Hypothalamus (tissue), 51 donors: ENCODE results near the gene PDE1A.
"Not testable (repeated sequence)": the region's sequence is repeated elsewhere in the genome, so short reads cannot be mapped to it uniquely, and the experiment has no call there.

Experiments
- DNase-seq, 51 donors: peaks; one replicate each; lab custom pipeline; 2025; lab: John Stamatoyannopoulos, UW

PDE1A gene

DNA sequence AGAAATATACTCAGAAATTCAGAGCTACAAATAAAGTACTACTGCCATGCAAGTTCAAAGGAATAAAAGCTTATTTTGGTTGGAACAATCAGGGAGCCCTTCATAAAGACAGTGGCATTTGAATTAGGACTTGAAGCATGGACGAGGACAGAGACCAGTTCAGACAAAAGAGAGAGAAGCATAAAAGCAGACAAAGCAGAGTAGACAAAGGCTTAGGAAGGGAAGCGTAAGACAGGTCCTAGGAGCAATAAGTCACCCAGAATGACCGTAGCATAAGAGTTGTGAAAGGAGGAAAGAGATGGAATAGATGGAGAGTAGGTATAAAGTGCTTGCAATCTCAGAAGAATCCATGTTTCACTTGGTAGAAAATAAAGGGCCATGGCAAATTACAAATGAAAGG is 14.0 kb downstream of the PDE1A start:
- DNase-seq = no peak

DNA sequence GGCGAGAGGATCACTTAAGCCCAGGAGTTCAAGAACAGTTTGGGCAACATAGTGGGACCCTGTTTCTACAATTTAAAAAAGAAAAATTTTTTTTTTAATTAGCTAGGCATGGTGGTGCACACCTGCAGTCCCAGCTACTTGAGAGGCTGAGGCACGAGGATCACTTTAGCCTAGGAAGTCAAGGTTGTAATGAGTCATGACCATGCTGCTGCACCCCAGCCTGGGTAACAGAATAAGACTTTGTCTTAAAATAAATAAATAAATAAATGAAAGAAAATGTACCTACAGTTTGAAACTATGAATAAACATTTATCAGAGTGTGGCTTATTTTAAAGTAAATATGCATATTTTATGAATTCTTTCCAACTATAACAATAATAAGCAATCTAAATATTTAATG is 16.7 kb downstream of the PDE1A start:
- no peak for DNase-seq

DNA sequence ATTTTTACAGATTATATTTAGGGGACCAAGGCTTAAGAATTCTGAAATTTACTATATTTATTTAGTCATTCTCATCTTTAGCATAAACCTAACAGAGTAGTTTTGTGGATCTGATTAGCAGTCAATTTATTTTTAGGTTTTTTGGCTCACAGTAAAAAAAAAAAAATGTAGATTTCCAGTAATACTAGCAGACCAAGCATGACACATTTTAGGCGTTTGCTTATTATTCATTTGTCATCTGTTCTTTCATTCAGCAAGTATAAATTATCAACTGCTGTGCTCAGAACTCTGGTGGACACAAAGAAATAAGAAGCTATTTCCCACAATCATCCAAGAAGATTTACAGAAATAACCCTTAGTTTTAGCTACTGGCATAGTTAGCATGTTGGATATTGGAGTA is 20.6 kb downstream of the PDE1A start:
- DNase-seq = no peak

DNA sequence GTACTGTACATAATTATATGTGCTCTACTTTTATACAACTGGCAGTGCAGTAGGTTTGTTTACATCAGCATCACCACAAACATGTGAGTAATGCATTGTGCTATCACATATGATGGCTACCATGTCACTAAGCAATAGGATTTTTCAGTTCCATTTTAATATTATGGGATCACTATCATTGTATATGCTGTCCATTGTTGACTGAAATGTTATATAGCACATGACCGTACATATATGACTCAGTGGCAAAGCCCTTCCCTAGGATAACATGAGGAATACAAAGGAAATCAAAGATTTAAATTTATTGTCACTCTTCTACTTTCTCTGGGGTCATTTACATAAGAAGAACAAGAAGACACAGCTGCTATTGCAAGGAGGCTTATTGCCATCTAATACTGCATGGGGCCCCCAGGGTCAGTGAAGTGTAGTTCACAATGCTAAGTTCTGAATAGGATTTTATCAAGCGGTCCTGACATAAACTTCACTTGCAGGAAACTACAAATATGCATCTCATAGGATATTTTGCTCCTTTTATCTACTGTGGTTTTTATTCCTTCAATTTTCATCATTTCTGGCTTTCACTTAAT is 21.8 kb downstream of the PDE1A start:
- DNase-seq = no peak

DNA sequence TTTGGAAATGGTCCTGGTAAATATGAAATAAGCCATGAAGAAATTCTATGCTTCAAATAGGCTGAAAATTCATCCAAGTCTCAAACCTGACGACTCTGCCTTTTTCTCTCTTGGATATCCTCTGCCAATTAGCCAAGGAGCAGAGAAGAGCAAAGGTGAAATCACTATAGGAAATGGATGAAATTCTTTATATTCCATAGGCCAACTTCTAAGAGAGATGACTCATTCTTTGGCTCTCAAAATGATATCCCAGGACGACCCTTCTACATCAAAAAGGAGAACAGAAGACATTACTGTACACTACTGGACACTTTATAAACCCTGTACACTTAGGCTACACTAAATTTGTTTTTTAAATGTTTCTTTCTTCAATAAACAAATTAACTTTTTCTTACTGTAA is 22.7 kb downstream of the PDE1A start:
- no peak for DNase-seq

DNA sequence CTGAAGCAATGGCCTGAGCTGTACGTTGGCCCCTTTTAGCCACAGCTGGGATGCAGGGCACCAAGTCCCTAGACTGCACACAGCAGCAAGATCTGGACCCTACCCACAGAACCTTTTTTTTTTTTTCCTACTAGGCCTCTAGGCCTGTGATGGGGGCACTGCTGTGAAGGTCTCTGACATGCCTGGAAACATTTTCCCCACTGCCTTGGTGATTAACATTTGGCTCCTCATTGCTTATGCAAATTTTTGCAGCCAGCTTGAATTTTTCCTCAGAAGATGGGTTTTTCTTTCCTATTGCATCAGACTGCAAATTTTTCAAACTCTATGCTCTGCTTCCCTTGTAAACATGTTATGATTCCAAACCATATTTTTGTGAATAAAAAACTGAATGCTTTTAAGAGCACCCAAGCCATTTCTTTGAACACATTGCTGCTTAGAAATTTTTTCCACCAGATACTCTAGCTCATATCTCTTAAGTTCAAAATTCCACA is 33.5 kb downstream of the PDE1A start:
- DNase-seq = no peak

DNA sequence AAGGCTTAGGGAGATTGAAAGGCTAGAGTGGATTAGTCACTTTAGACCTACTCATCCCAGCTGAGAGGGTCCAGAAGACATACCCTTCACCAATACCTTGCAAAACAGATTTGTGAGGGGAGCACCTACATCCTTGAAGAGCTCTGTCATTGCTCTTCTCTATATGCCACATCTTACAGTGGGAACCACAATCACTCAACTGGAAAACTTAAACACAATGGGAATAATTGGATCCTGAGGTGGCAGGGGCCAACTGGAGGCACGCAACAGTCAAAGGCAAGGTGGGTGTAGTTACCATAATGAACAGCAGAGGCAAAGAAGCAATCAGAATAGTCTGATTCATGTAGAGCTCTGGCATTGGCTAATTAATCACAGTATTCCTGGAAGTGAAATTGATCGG is 35.4 kb downstream of the PDE1A start:
- DNase-seq = no peak

DNA sequence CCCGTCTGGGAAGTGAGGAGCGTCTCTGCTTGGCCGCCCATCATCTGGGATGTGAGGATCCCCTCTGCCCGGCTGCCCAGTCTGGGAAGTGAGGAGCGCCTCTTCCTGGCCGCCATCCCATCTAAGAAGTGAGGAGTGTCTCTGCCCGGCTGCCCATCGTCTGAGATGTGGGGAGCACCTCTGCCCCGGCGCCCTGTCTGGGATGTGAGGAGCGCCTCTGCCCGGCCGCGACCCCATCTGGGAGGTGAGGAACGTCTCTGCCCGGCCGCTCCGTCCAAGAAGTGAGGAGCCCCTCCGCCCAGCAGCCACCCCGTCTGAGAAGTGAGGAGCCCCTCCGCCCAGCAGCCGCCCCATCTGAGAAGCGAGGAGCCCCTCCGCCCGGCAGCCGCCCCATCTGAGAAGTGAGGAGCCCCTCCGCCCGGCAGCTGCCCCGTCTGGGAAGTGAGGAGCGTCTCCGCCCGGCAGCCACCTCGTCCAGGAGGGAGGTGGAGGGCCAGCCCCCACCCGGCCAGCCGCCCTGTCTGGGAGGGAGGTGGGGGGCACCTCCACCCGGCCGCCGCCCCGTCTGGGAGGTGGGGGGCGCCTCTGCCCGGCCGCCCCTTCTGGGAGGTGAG is 40.5 kb downstream of the PDE1A start:
- not testable (repeated sequence) for DNase-seq

DNA sequence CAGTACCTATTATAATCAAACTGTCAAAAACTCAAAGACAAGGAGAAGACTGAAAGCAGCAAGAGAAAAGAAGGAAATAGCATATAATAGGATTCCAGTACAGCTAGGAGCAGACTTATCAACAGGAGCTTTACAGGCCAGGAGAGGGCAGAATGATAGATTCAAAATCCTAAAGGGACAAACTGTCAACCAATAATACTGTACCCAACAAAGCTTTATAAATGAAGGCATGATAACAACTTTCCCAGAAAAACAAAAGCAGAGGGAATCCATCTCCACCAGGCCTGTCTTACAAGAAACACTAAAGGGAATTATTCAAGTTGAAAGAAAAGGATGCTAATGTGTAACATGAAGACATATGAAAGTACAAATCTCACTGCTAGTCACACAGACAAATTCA is 42.0 kb downstream of the PDE1A start:
- no peak for DNase-seq

DNA sequence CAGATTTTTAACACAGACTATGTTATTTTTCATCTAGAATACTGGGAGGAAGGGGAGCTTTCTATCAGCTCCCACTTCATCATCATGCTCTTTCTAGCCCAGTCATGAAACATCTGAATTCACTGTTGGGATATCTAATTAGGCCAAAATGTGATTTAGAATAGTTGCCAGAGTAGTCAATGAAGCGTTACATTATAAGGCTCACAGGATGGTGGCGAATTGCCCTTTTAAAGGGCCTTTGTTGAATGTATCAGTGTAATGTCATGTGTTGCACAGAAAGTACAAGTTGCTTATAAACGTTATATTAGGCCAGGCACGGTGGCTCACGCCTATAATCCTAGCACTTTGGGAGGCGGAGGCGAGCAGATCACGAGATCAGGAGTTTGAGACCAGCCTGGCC is 45.6 kb downstream of the PDE1A start:
- DNase-seq = no peak

DNA sequence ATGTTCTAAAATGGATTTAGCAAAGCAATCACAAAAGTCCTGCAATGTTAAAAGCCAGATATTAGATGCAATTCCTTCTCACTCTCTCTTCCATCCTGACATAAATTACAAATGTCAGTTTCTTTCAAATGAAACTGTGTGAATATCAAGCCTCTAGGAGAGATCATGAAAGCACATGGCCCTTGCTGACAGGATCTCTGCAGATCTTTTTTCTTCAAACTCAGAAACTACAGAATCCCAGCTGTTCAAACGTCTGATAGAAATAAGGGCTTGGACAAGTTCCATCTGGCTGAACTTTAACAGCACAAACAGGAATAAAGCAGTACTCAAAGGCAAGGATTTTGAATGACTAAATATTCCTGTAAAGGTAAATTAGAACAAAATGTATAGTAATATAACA is 47.6 kb downstream of the PDE1A start:
- no peak for DNase-seq

DNA sequence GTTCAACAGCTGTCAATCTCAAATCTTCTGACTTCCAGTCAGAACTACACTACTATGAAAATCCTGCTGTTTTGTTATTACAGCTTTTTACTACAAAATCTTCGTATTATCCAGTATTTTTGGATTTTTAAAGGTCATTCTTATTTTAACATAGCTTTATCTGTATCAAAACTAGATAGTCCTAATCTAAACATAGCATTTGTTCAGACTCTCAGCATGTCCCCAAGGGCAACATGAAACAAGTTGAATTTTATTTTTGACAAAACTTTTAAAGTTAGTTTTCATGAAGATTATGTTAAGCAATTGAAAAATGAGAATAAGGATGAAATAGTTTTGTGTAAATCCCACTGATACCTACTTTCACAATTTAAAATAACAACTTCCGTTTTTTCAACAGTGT is 48.1 kb downstream of the PDE1A start:
- DNase-seq = no peak

DNA sequence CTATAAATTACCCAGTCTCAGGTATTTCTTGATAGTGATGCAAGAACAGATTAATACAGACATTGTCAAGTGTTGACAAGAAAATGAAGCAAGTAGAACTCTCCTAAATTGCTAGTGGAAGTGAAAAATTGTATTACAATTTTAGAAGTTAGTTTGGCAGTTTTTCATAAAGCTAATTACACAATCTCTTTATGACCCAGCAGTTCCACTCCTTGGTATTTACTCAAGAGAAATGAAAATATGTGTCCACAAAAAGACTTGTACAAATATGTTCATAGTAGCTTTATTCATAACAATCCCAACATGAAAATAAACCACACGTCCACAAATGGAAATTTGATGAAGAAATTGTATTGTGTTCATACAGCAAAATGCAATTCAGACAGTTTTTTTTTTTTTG is 49.4 kb downstream of the PDE1A start:
- no peak for DNase-seq

DNA sequence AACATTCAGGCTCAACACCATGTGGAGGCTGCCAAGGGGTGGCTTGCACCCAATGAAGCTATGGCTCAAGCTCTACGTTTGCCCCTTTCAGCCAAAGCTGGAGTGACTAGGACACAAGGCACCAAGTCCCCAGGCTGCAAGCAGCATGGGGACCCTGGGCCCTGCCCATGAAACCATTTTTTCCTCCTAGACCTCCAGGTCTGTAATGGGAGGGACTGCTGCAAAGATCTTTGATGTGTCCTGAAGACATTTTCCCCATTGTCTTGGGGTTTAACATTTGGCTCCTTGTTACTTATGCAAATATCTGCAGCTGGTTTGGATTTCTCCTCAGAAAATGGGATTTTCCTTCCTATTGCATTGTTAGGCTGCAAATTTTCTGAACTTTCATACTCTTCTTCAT is 51.0 kb downstream of the PDE1A start:
- DNase-seq = no peak

DNA sequence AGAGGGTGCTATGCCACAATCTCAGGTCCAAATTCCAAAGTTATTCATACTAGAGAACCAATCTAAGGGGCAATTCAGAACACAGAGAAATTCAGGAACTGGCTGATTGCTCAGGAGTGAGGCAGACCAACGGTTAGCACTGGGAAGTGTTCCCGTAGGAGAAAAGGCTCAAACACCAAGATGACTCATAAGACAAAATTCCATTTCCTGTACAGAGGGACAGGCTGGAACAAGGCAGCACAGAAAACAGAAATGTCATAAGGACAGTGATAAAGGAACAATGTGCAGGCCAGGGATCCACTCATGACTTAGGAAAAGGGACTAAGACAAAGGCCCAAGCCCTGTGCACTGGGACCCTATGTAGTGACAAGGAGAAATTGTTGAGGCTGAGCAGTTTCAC is 54.2 kb downstream of the PDE1A start:
- no peak for DNase-seq

DNA sequence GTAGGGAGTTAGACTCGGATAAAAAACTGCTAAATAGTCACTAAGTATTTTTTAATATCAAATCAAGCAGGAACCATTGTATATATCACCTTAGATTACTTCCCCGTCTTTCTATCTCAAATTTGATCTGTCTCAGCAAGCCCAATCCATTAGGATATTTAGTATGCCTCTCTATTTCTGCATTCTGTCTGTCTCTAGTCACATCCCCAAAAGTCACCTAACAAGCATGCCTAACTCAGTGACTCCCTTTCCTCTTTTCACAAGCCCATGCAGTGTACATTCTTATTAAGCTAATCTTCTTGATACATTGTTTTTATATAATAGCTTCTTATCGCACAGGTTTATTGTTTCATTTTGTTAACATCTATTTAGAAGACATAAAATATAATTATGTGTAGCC is 57.8 kb downstream of the PDE1A start:
- DNase-seq = no peak

DNA sequence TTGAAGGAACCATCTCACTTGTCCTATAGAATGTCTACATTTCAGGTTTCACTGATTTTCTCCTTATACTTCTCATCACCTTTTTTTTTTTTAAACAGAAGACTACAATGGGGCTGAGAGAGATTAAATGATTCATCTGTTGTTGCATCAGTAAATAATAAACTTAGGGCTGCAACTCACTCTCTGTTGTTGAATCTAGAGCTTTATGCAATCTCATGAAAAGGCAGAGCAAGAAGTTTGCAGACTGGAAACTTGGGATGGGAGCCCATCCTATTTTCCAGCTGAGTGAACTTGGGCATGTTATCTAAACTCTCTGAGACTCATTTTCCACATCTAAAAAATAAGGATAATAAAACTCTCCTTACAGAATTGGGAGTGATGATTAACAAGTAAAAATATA is 58.4 kb downstream of the PDE1A start:
- DNase-seq = no peak

DNA sequence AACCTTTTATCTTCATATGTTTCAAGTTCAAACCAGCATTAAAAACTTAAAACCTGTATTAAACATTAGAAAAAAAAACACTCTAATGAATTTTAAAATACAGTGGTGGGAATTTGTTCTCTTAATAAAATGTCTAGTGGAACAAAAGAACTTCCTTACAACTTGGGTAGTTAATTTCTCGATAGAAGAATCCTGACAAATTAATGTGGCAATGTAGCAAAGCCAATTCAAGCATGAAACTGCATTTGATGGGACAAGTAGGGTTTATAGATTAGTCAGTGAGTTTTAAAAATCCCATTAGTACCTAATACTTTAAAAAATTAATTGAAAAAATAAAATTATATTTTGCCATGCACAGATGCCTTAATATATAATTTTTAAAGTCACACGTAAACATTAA is 59.4 kb downstream of the PDE1A start:
- no peak for DNase-seq

DNA sequence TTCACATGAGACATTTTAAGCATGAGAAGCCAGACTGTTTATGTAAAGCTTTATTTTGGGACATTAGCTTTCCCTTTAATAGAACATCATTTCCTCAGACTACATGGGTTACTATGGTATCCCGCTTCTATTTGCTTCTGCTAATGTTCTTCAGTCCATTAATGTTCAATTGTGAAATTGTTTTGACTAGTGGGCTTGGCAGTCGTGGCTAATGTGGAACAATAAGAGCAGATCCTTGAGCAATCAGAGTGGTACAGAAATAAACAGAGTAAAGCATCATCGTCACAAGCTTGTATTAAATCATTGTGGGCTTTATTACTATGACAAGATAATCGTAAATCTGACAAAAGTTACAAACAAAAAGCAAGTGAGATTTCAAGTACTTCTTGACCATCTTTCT is 60.2 kb downstream of the PDE1A start:
- no peak for DNase-seq

DNA sequence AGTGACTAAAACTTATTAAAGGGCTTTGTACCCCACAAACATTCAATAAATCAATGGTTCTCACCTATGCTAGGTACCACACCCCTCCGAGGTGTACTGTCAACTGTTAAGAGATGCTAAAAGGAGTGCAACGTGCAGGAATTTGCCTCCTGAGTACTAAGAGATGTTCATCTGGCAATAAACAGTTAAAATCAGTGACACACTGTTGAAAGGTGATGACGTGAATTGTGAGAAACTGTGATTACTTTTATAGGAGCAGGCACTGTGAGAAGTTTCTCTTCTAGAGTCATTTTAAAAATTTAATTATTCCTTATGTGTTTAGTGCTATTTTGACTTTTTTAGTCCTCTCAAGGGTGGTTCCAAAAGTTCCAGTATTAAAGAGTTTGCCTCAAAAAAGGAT is 61.0 kb downstream of the PDE1A start:
- no peak for DNase-seq

DNA sequence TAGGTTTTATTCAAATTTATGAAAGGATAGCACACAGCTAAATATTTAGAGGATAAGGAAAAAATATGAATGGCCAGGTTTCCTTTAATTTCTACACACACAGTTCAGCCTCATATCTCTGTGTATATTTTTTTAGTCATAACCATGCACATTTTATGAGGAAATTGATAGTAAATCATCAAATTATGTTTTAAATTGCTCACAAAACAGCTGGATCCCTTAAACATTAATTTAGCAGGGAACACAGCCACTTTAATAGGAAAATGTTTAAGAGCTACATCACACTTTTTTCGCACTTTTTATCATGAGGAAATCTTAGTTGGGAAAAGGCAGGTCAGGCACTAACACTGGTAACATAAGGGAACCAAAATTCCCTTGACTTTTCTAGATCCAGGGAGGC is 65.4 kb downstream of the PDE1A start:
- DNase-seq = no peak

DNA sequence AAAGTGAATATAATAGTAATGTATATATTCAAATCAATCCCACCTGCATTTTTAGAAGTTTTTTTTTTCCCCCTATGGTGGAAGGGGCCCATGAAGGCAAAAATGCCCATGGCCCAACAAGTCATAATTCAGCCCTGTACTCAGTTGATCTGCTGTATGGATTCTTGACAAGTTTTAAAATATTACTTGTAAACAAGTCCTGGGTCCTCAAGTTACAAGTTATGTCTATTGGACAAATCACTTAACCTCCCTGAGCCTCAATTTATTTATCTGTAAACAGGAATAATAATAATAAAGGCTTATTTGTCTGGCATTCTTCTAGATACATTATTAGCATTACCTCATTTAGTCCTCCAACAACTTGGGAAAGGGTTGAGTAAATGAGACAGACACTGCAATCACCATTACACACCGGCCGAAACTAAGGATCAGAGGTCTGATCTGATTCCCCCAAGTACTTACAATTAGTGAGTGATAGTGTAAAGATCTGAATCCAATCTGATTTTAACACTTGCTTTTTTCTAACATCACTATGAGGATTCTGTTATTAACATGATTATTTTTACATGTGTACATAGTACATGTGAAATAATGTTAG is 66.1 kb downstream of the PDE1A start:
- no peak for DNase-seq
